GM23338 (cell line): ENCODE measurements around the gene CAMSAP1. TPM values are rescaled to one million over a fixed set of nuclear protein-coding genes. Genes with fewer than 3 reads are reported as not detected.

Source experiments
- ATAC-seq: fragments of 200-7000 bp; cut with Tn5 transposase; 3 replicates; pipeline ENCODE4 v1.9.1; 2020
- DNase-seq: peaks from one replicate; pipeline ENCODE4 v3.0.0-alpha.2; 2015; ENCODE audit warnings: low spot score
- H2AFZ ChIP-seq: fragments of 200-600 bp; sonication (generic); 2 replicates; pipeline ENCODE4 v1.8.0; 2016; ENCODE audit warnings: antibody characterized with exemption, mild to moderate bottlenecking, moderate library complexity
- H3F3A ChIP-seq: fragments of 200-600 bp; sonication (generic); replicated peaks from 2 replicates; pipeline ENCODE4 v1.8.0; 2017; ENCODE audit warnings: antibody characterized with exemption, mixed run types, low read depth
- H3K27ac ChIP-seq: fragments of 200-600 bp; sonication (generic); 2 replicates; pipeline ENCODE4 v1.6.1; 2016; ENCODE audit warnings: low read depth
- H3K27me3 ChIP-seq: fragments of 200-600 bp; sonication (generic); 2 replicates; pipeline ENCODE4 v1.8.0; 2016; ENCODE audit warnings: mild to moderate bottlenecking, mixed run types, moderate library complexity; ENCODE audit not compliant: insufficient read depth
- H3K36me3 ChIP-seq: fragments of 200-600 bp; sonication (generic); 2 replicates; pipeline ENCODE4 v1.8.0; 2016; ENCODE audit warnings: mild to moderate bottlenecking; ENCODE audit not compliant: insufficient read depth
- H3K4me1 ChIP-seq: fragments of 200-600 bp; sonication (generic); 2 replicates; pipeline ENCODE4 v1.8.0; 2016; ENCODE audit warnings: mild to moderate bottlenecking, moderate library complexity; ENCODE audit not compliant: insufficient read depth
- H3K4me2 ChIP-seq: fragments of 200-600 bp; sonication (generic); 2 replicates; pipeline ENCODE4 v1.7.1; 2017; ENCODE audit warnings: mixed run types
- H3K4me3 ChIP-seq: fragments of 200-600 bp; sonication (generic); 2 replicates; pipeline ENCODE4 v1.6.1; 2016; ENCODE audit warnings: mixed run types
- H3K79me2 ChIP-seq: fragments of 200-600 bp; sonication (generic); replicated peaks from 2 replicates; pipeline ENCODE4 v1.8.0; 2017; ENCODE audit warnings: mild to moderate bottlenecking; ENCODE audit not compliant: insufficient read depth
- H3K9me2 ChIP-seq: fragments of 200-600 bp; sonication (generic); 2 replicates; pipeline ENCODE4 v1.8.0; 2017; ENCODE audit not compliant: insufficient read depth
- H4K20me1 ChIP-seq: fragments of 200-600 bp; sonication (generic); replicated peaks from 2 replicates; pipeline ENCODE4 v1.8.0; 2017; ENCODE audit warnings: mild to moderate bottlenecking; ENCODE audit not compliant: insufficient read depth
- H3K27ac Mint-ChIP-seq: 2 replicates; pipeline ENCODE4 v1.8.0; 2020; ENCODE audit warnings: inconsistent platforms, mild to moderate bottlenecking, moderate library complexity, mixed read lengths
- H3K27me3 Mint-ChIP-seq: 3 replicates; pipeline ENCODE4 v1.8.0; 2022; ENCODE audit warnings: low read depth, mild to moderate bottlenecking, moderate library complexity, mixed read lengths, inconsistent platforms; ENCODE audit not compliant: insufficient read depth, poor library complexity
- H3K36me3 Mint-ChIP-seq: 3 replicates; pipeline ENCODE4 v1.8.0; 2021; ENCODE audit warnings: low read depth, mild to moderate bottlenecking, inconsistent platforms, moderate library complexity, mixed read lengths
- H3K4me1 Mint-ChIP-seq: 3 replicates; pipeline ENCODE4 v1.8.0; 2020; ENCODE audit warnings: mild to moderate bottlenecking, inconsistent platforms, mixed read lengths
- H3K4me3 Mint-ChIP-seq: 3 replicates; pipeline ENCODE4 v1.8.0; 2021; ENCODE audit warnings: moderate library complexity, mild to moderate bottlenecking, inconsistent platforms, mixed read lengths
- H3K9me3 Mint-ChIP-seq: 3 replicates; pipeline ENCODE4 v1.8.0; 2020; ENCODE audit warnings: moderate library complexity, mild to moderate bottlenecking, inconsistent platforms, mixed read lengths
- CREB1 ChIP-seq: fragments of 250-450 bp; sonication (Bioruptor Pico); IDR thresholded peaks from 2 replicates; pipeline ENCODE4 v1.5.0; 2020; ENCODE audit warnings: low read depth, mild to moderate bottlenecking, moderate library complexity
- EZH2 ChIP-seq: fragments of 200-600 bp; sonication (generic); IDR thresholded peaks from one replicate; pipeline ENCODE4 v1.8.0; 2017; ENCODE audit warnings: antibody characterized with exemption, mild to moderate bottlenecking, low read depth; ENCODE audit not compliant: unreplicated experiment
- EZH2phosphoT487 ChIP-seq: fragments of 200-600 bp; sonication (generic); IDR thresholded peaks from one replicate; pipeline ENCODE4 v1.8.1; 2018; ENCODE audit warnings: antibody characterized with exemption; ENCODE audit not compliant: unreplicated experiment
- JUNB ChIP-seq: IDR thresholded peaks from one replicate; pipeline ENCODE4 v1.6.1; 2016; ENCODE audit warnings: antibody characterized with exemption; ENCODE audit not compliant: unreplicated experiment
- NANOG ChIP-seq: IDR thresholded peaks from 2 replicates; pipeline ENCODE4 v1.6.1; 2016; ENCODE audit warnings: antibody characterized with exemption, borderline replicate concordance
- POLR2AphosphoS5 ChIP-seq: IDR thresholded peaks from 2 replicates; pipeline ENCODE4 v1.6.1; 2016; ENCODE audit warnings: antibody characterized with exemption, low read depth
- STAT1 ChIP-seq: IDR thresholded peaks from one replicate; pipeline ENCODE4 v1.6.1; 2016; ENCODE audit warnings: antibody characterized with exemption; ENCODE audit not compliant: unreplicated experiment
- ZNF114 ChIP-seq: fragments of 250-450 bp; sonication (Bioruptor Pico); IDR thresholded peaks from 2 replicates; pipeline ENCODE4 v1.5.0; 2020; ENCODE audit warnings: mild to moderate bottlenecking, moderate library complexity
- ZNF331 ChIP-seq: fragments of 250-450 bp; sonication (Bioruptor Pico); IDR thresholded peaks from 2 replicates; pipeline ENCODE4 v1.5.0; 2020; ENCODE audit warnings: low read depth, mild to moderate bottlenecking, moderate library complexity
- polyA plus RNA-seq: library from polyadenylated mRNA; unstranded; fragments of >200 nt; fragmentation: Nextera tagmentation; extraction: Ambion mirVana; gene quantifications from 2 replicates; pipeline ENCODE4 v1.2.1, GENCODE V29; 2016
- total RNA-seq: library from RNA; depleted of rRNA; stranded (reverse); fragments of >200 nt; shearing (Covaris generic); gene quantifications from 2 replicates; pipeline ENCODE4 v1.2.3, GENCODE V29; 2014
- TF ChIP-seq, protein P1 (sequence below), 2 experiments: fragments of 200-600 bp in 1 of 2; sonication (generic) in 1 of 2; conservative IDR thresholded peaks; 2 replicates each; pipeline versions ENCODE4 v1.5.1 to v1.6.1; 2016 to 2017; ENCODE audit warnings: antibody characterized with exemption in 2 of 2, low read depth in 2 of 2, mild to moderate bottlenecking in 2 of 2, moderate library complexity in 1 of 2
- TF ChIP-seq, protein P2 (sequence below): IDR thresholded peaks from one replicate; pipeline ENCODE4 v1.6.1; 2018; ENCODE audit warnings: antibody characterized with exemption; ENCODE audit not compliant: unreplicated experiment
- TF ChIP-seq, protein P3 (sequence below): fragments of 250-450 bp; sonication (Bioruptor Pico); IDR thresholded peaks from 2 replicates; pipeline ENCODE4 v1.5.0; 2020; ENCODE audit warnings: mild to moderate bottlenecking, moderate library complexity
- TF ChIP-seq, protein P4 (sequence below): IDR thresholded peaks from 2 replicates; pipeline ENCODE4 v1.6.1; 2016; ENCODE audit warnings: antibody characterized with exemption

The CAMSAP1 gene
- total and polyA plus RNA-seq, 2 experiments from 2014 or later, result 6.9 to 75.4 TPM

DNA sequence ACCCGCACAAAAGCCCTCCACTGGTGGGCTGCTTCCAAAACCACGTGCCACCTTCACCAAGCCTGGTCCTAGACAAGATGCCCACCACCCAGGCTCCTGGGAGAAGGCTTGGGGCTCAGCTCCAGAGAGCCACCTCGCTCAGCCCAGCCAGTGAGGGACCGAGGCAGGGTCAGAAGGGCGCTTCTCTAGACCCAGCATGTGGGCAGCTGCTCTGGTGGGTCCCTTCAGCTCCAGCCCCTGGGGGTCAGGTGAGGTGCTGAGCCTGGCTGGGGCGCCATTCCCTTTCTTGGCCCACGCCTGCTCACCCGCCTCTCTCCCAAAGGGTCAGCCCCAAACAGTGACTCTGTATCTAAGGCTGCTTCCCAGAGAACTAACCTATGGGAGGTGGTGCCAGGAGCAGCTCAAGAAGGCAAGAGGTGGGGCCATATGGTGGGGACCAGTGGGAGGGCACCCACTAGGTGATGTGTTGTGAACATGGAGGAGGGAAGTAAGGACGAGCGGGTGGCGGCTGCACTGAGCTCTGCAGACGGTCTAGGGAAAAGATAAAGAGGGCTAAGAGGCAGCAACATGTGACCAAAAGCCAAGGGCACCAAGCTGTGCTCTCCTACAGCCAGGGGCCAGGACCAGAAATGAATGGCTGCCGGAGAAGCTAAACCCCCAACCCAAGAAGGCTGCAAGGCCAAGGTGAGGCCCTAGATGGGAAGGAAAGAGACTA, 79.3 kb downstream of the CAMSAP1 start:
- peaks cover 33% of the 10 kb centered on the region for H4K20me1 ChIP-seq
- Mint-ChIP-seq H3K9me3 (0 out of 3 replicates have a peak, but pooled peaks cover 4% of the 10 kb centered on the region), H3K27ac (peak overlapping the region; percentile 8; the same call in 1 of the 2 replicates), H3K27me3 (peaks cover 3% of the 10 kb centered on the region), H3K4me3 (no peak overlapping the region), H3K4me1 (no peaks in the 10 kb centered on the region), H3K36me3 (peaks cover 32% of the 10 kb centered on the region)
- H3K27ac ChIP-seq, result 0 out of 2 replicates have a peak overlapping the region, but pooled peaks have one; percentile 39
- no peak overlapping the region for H2AFZ ChIP-seq
- H3K79me2 ChIP-seq, result peaks cover 76% of the 10 kb centered on the region
- H3K9me2 ChIP-seq, result no peaks in the 10 kb centered on the region
- no peaks in the 10 kb centered on the region for H3K27me3 ChIP-seq
- TF ChIP-seq, protein P1, sequence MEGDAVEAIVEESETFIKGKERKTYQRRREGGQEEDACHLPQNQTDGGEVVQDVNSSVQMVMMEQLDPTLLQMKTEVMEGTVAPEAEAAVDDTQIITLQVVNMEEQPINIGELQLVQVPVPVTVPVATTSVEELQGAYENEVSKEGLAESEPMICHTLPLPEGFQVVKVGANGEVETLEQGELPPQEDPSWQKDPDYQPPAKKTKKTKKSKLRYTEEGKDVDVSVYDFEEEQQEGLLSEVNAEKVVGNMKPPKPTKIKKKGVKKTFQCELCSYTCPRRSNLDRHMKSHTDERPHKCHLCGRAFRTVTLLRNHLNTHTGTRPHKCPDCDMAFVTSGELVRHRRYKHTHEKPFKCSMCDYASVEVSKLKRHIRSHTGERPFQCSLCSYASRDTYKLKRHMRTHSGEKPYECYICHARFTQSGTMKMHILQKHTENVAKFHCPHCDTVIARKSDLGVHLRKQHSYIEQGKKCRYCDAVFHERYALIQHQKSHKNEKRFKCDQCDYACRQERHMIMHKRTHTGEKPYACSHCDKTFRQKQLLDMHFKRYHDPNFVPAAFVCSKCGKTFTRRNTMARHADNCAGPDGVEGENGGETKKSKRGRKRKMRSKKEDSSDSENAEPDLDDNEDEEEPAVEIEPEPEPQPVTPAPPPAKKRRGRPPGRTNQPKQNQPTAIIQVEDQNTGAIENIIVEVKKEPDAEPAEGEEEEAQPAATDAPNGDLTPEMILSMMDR (conservative IDR thresholded peaks at IDR 0.05; ENCODE audit: low read depth in 2 of 2), result no peak
- TF ChIP-seq NANOG, result no peak
- TF ChIP-seq, protein P2, sequence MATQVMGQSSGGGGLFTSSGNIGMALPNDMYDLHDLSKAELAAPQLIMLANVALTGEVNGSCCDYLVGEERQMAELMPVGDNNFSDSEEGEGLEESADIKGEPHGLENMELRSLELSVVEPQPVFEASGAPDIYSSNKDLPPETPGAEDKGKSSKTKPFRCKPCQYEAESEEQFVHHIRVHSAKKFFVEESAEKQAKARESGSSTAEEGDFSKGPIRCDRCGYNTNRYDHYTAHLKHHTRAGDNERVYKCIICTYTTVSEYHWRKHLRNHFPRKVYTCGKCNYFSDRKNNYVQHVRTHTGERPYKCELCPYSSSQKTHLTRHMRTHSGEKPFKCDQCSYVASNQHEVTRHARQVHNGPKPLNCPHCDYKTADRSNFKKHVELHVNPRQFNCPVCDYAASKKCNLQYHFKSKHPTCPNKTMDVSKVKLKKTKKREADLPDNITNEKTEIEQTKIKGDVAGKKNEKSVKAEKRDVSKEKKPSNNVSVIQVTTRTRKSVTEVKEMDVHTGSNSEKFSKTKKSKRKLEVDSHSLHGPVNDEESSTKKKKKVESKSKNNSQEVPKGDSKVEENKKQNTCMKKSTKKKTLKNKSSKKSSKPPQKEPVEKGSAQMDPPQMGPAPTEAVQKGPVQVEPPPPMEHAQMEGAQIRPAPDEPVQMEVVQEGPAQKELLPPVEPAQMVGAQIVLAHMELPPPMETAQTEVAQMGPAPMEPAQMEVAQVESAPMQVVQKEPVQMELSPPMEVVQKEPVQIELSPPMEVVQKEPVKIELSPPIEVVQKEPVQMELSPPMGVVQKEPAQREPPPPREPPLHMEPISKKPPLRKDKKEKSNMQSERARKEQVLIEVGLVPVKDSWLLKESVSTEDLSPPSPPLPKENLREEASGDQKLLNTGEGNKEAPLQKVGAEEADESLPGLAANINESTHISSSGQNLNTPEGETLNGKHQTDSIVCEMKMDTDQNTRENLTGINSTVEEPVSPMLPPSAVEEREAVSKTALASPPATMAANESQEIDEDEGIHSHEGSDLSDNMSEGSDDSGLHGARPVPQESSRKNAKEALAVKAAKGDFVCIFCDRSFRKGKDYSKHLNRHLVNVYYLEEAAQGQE, result no peak
- TF ChIP-seq, protein P3, sequence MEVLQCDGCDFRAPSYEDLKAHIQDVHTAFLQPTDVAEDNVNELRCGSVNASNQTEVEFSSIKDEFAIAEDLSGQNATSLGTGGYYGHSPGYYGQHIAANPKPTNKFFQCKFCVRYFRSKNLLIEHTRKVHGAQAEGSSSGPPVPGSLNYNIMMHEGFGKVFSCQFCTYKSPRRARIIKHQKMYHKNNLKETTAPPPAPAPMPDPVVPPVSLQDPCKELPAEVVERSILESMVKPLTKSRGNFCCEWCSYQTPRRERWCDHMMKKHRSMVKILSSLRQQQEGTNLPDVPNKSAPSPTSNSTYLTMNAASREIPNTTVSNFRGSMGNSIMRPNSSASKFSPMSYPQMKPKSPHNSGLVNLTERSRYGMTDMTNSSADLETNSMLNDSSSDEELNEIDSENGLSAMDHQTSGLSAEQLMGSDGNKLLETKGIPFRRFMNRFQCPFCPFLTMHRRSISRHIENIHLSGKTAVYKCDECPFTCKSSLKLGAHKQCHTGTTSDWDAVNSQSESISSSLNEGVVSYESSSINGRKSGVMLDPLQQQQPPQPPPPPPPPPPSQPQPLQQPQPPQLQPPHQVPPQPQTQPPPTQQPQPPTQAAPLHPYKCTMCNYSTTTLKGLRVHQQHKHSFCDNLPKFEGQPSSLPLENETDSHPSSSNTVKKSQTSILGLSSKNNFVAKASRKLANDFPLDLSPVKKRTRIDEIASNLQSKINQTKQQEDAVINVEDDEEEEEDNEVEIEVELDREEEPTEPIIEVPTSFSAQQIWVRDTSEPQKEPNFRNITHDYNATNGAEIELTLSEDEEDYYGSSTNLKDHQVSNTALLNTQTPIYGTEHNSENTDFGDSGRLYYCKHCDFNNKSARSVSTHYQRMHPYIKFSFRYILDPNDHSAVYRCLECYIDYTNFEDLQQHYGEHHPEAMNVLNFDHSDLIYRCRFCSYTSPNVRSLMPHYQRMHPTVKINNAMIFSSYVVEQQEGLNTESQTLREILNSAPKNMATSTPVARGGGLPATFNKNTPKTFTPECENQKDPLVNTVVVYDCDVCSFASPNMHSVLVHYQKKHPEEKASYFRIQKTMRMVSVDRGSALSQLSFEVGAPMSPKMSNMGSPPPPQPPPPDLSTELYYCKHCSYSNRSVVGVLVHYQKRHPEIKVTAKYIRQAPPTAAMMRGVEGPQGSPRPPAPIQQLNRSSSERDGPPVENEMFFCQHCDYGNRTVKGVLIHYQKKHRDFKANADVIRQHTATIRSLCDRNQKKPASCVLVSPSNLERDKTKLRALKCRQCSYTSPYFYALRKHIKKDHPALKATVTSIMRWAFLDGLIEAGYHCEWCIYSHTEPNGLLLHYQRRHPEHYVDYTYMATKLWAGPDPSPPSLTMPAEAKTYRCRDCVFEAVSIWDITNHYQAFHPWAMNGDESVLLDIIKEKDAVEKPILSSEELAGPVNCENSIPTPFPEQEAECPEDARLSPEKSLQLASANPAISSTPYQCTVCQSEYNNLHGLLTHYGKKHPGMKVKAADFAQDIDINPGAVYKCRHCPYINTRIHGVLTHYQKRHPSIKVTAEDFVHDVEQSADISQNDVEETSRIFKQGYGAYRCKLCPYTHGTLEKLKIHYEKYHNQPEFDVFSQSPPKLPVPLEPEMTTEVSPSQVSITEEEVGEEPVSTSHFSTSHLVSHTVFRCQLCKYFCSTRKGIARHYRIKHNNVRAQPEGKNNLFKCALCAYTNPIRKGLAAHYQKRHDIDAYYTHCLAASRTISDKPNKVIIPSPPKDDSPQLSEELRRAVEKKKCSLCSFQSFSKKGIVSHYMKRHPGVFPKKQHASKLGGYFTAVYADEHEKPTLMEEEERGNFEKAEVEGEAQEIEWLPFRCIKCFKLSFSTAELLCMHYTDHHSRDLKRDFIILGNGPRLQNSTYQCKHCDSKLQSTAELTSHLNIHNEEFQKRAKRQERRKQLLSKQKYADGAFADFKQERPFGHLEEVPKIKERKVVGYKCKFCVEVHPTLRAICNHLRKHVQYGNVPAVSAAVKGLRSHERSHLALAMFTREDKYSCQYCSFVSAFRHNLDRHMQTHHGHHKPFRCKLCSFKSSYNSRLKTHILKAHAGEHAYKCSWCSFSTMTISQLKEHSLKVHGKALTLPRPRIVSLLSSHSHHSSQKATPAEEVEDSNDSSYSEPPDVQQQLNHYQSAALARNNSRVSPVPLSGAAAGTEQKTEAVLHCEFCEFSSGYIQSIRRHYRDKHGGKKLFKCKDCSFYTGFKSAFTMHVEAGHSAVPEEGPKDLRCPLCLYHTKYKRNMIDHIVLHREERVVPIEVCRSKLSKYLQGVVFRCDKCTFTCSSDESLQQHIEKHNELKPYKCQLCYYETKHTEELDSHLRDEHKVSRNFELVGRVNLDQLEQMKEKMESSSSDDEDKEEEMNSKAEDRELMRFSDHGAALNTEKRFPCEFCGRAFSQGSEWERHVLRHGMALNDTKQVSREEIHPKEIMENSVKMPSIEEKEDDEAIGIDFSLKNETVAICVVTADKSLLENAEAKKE (CRISPR knock-in tag), result no peak
- no peak for TF ChIP-seq ZNF114
- TF ChIP-seq POLR2AphosphoS5, result no peak
- TF ChIP-seq JUNB, result no peak
- no peak for TF ChIP-seq EZH2
- no peak for TF ChIP-seq ZNF331 (CRISPR knock-in tag)
- no peak for TF ChIP-seq CREB1
- no peak for TF ChIP-seq STAT1
- TF ChIP-seq, protein P4, sequence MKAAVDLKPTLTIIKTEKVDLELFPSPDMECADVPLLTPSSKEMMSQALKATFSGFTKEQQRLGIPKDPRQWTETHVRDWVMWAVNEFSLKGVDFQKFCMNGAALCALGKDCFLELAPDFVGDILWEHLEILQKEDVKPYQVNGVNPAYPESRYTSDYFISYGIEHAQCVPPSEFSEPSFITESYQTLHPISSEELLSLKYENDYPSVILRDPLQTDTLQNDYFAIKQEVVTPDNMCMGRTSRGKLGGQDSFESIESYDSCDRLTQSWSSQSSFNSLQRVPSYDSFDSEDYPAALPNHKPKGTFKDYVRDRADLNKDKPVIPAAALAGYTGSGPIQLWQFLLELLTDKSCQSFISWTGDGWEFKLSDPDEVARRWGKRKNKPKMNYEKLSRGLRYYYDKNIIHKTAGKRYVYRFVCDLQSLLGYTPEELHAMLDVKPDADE, result no peak
- TF ChIP-seq EZH2phosphoT487, result no peak
- no peaks in the 10 kb centered on the region; the same call in 1 of the 2 replicates for H3K36me3 ChIP-seq
- no peaks in the 10 kb centered on the region for H3F3A ChIP-seq
- no peak for DNase-seq
- no peak overlapping the region for H3K4me3 ChIP-seq
- no peak for ATAC-seq
- H3K4me1 ChIP-seq, result no peaks in the 10 kb centered on the region
- H3K4me2 ChIP-seq, result no peak overlapping the region
